ENCODE data around the gene SPRTN. TPM values are rescaled to one million over a fixed set of nuclear protein-coding genes. Genes with fewer than 3 reads are reported as not detected.
A peak's percentile ranks its signal among the peaks of the same experiment; 100 is the strongest.

The SPRTN gene
- 15.1 and 16.5 TPM in 2 replicates for total RNA-seq (2014; rRNA removed; shearing (Covaris generic))

- no peak for DNase-seq (ENCODE audit: low read depth)
Observed at GRCh38 chr1:231338270-231339128, at the start of gene SPRTN. Gene SPRTN, plus strand, starts transcription at chr1:231338293. Its CDS starts 91 bp downstream, at chr1:231338384.

GRCh38 chr1:231295938-231296337, 42.2 kb upstream of the SPRTN start:
- DNase-seq (ENCODE audit: low read depth): no peak

- DNase-seq (ENCODE audit: low read depth): no peak
Observed at GRCh38 chr1:231301990-231302389, 36.1 kb upstream of the SPRTN start.

- DNase-seq (ENCODE audit: low read depth): no peak
Observed at GRCh38 chr1:231310391-231310934, 27.6 kb upstream of the SPRTN start.

GRCh38 chr1:231311720-231312431, 26.2 kb upstream of the SPRTN start:
- DNase-seq (ENCODE audit: low read depth): no peak

GRCh38 chr1:231312432-231312788, 25.7 kb upstream of the SPRTN start:
- no peak for DNase-seq (ENCODE audit: low read depth)

GRCh38 chr1:231313661-231314060, 24.4 kb upstream of the SPRTN start:
- DNase-seq (ENCODE audit: low read depth): no peak

- DNase-seq (ENCODE audit: low read depth): peak; percentile 39
Observed at GRCh38 chr1:231315887-231316286, 22.2 kb upstream of the SPRTN start.

- no peak for DNase-seq (ENCODE audit: low read depth)
Observed at GRCh38 chr1:231317306-231318014, 20.6 kb upstream of the SPRTN start.

- no peak for DNase-seq (ENCODE audit: low read depth)
Observed at GRCh38 chr1:231318015-231318355, 20.1 kb upstream of the SPRTN start.

GRCh38 chr1:231318568-231318967, 19.5 kb upstream of the SPRTN start:
- no peak for DNase-seq (ENCODE audit: low read depth)

GRCh38 chr1:231319080-231319479, 19.0 kb upstream of the SPRTN start:
- DNase-seq (ENCODE audit: low read depth): no peak

GRCh38 chr1:231322880-231323530, 15.1 kb upstream of the SPRTN start:
- no peak for DNase-seq (ENCODE audit: low read depth)

- no peak for DNase-seq (ENCODE audit: low read depth)
Observed at GRCh38 chr1:231324660-231325059, 13.4 kb upstream of the SPRTN start.

GRCh38 chr1:231326248-231326647, 11.8 kb upstream of the SPRTN start:
- no peak for DNase-seq (ENCODE audit: low read depth)

- DNase-seq (ENCODE audit: low read depth): no peak
Observed at GRCh38 chr1:231327617-231328016, 10.5 kb upstream of the SPRTN start.

GRCh38 chr1:231329483-231329882, 8.6 kb upstream of the SPRTN start:
- DNase-seq (ENCODE audit: low read depth): no peak

GRCh38 chr1:231332761-231333160, 5.3 kb upstream of the SPRTN start:
- no peak for DNase-seq (ENCODE audit: low read depth)

- DNase-seq (ENCODE audit: low read depth): no peak
Observed at GRCh38 chr1:231334079-231334666, 3.9 kb upstream of the SPRTN start.

GRCh38 chr1:231334952-231335351, 3.1 kb upstream of the SPRTN start:
- no peak for DNase-seq (ENCODE audit: low read depth)

Measured in RPMI7951 (cell line).